NCI-H146 treated with DMSO at 0.1 percent for 48 hours (cell line): ENCODE results near the gene SMIM17.
A peak's percentile ranks its signal among the peaks of the same experiment; 100 is the strongest.

ENCODE experiments used
- DNase-seq: peaks from one replicate; lab custom pipeline; 2025; ENCODE audit not compliant: unreplicated experiment; lab: John Stamatoyannopoulos, UW

Gene SMIM17

GRCh38 chr19:56642711-56643459, at the start of gene SMIM17:
Gene SMIM17 (plus strand): TSS chr19:56643159. CDS start chr19:56645668, 2,509 bp downstream.
- no peak for DNase-seq

GRCh38 chr19:56594446-56594782, 48.5 kb upstream of the SMIM17 start:
- no peak for DNase-seq

GRCh38 chr19:56594783-56595547, 48.0 kb upstream of the SMIM17 start, which contains the start of gene ZNF71:
Gene ZNF71 (plus strand): TSS chr19:56595302. CDS start chr19:56601559, 6,257 bp downstream.
- peak; percentile 83 for DNase-seq

GRCh38 chr19:56595548-56595899, 47.4 kb upstream of the SMIM17 start:
- no peak for DNase-seq

- no peak for DNase-seq
These were observed 46.3 kb upstream of the SMIM17 start for GRCh38 chr19:56596676-56597075.

- DNase-seq, result no peak
These were observed 45.3 kb upstream of the SMIM17 start for GRCh38 chr19:56597696-56598095.

- no peak for DNase-seq
These were observed 41.6 kb upstream of the SMIM17 start for GRCh38 chr19:56601375-56601774.

- DNase-seq, result no peak
These were observed 39.1 kb upstream of the SMIM17 start for GRCh38 chr19:56603829-56604228.

GRCh38 chr19:56608274-56608964, 34.5 kb upstream of the SMIM17 start:
- DNase-seq, result no peak

GRCh38 chr19:56611288-56611687, 31.7 kb upstream of the SMIM17 start:
- no peak for DNase-seq

GRCh38 chr19:56612737-56613136, 30.2 kb upstream of the SMIM17 start:
- DNase-seq, result no peak

- no peak for DNase-seq
These were observed 29.3 kb upstream of the SMIM17 start for GRCh38 chr19:56613639-56614038.

- DNase-seq, result no peak
These were observed 25.4 kb upstream of the SMIM17 start for GRCh38 chr19:56617531-56617930.

- no peak for DNase-seq
These were observed 23.8 kb upstream of the SMIM17 start for GRCh38 chr19:56619121-56619520.

- DNase-seq, result no peak
These were observed 20.6 kb upstream of the SMIM17 start for GRCh38 chr19:56622374-56622773.

GRCh38 chr19:56623006-56623405, 20.0 kb upstream of the SMIM17 start:
- no peak for DNase-seq

GRCh38 chr19:56625708-56626107, 17.3 kb upstream of the SMIM17 start:
- no peak for DNase-seq

- DNase-seq, result no peak
These were observed 9.9 kb upstream of the SMIM17 start for GRCh38 chr19:56633021-56633420.

GRCh38 chr19:56637976-56638555, 4.9 kb upstream of the SMIM17 start:
- DNase-seq, result no peak

- no peak for DNase-seq
These were observed 3.7 kb upstream of the SMIM17 start for GRCh38 chr19:56639217-56639616.

- no peak for DNase-seq
These were observed 549 bp downstream of the SMIM17 start for GRCh38 chr19:56643460-56643955.
